K562 (cell line): ENCODE data around the gene AGPAT1. TPM values are rescaled to one million over a fixed set of nuclear protein-coding genes. Genes with fewer than 3 reads are reported as not detected.

ENCODE experiments used
- EGR1 ChIP-seq: fragments of 450-650 bp; conservative IDR thresholded peaks from 2 replicates; pipeline ENCODE4 v1.6.1; 2017; ENCODE audit warnings: mild to moderate bottlenecking
- FUS ChIP-seq: fragments of 200-400 bp; formaldehyde crosslinking; optimal IDR thresholded peaks from 2 replicates; pipeline ENCODE3; 2017; ENCODE audit warnings: low read depth, low read length
- MCM3 ChIP-seq: fragments of 450-650 bp; IDR thresholded peaks from 2 replicates; pipeline ENCODE4 v1.6.1; 2016
- MEIS2 ChIP-seq: fragments of 450-650 bp; IDR thresholded peaks from 2 replicates; pipeline ENCODE4 v1.6.1; 2014; ENCODE audit warnings: mild to moderate bottlenecking; ENCODE audit not compliant: partially characterized antibody
- MYBL2 ChIP-seq, 2 experiments: fragments of 450-650 bp in 1 of 2; sonication (generic) in 1 of 2; formaldehyde crosslinking in 1 of 2; IDR thresholded peaks; 2 replicates each; pipeline versions ENCODE4 v1.6.1 to v1.8.1; 2017 to 2022; ENCODE audit warnings: borderline replicate concordance in 1 of 2, inconsistent platforms in 1 of 2, low read depth in 1 of 2, mild to moderate bottlenecking in 1 of 2, missing genetic modification reagents in 1 of 2, moderate library complexity in 1 of 2
- RERE ChIP-seq: sonication (generic); formaldehyde crosslinking; IDR thresholded peaks from 2 replicates; pipeline ENCODE4 v1.8.0; 2023; ENCODE audit warnings: missing genetic modification reagents, mild to moderate bottlenecking, borderline replicate concordance
- UBTF ChIP-seq, 2 experiments: IDR thresholded peaks; 2 replicates each; pipeline ENCODE4 v1.6.1; 2012; ENCODE audit warnings: improper control_type of control experiment in 2 of 2, low read depth in 2 of 2, low read length in 2 of 2, borderline replicate concordance in 1 of 2
- polyA plus RNA-seq, 8 experiments: library from polyadenylated mRNA; depleted of rRNA in 4 of 8; stranded (reverse) in 5 of 8; unstranded in 3 of 8; fragments of >200 nt; fragmentation: Nextera tagmentation in 2 of 8; fragmentation: Illumina TruSeq in 1 of 8; extraction: Ambion mirVana in 2 of 8; extraction: Trizol in 1 of 8; gene quantifications; 2 replicates each; pipeline versions ENCODE4 v1.2.1 to v1.2.3, GENCODE V29; 2011 to 2014; ENCODE audit warnings: inconsistent platforms in 1 of 8, missing spikeins in 1 of 8
- total RNA-seq, 7 experiments: library from RNA; depleted of rRNA in 6 of 7; stranded (reverse); fragments of >200 nt in 6 of 7; fragmentation: Illumina TruSeq in 2 of 7; extraction: Trizol in 2 of 7; gene quantifications; 2 replicates each; pipeline versions ENCODE4 v1.2.1 to v1.2.3, GENCODE V29; 2011 to 2021; ENCODE audit warnings: low replicate concordance in 1 of 7
- TF ChIP-seq, protein P1 (sequence below): fragments of 450-650 bp; IDR thresholded peaks from 2 replicates; pipeline ENCODE4 v1.6.1; 2016

Gene AGPAT1
- total and polyA plus RNA-seq, 9 of the 15 experiments (the other 6 are each of a cell fraction or from before 2014, with no cell fraction given): 37.9 to 176 (median 69.4) TPM

GRCh38 chr6:32196682-32197616, 21.1 kb upstream of the AGPAT1 start (continued):
- TF ChIP-seq RERE (CRISPR knock-in tag) (0 out of 2 replicates have a peak, but pooled peaks have one; percentile 76), UBTF (IDR thresholded peaks at IDR 0.05; ENCODE audit: borderline replicate concordance in 1 of 2, low read depth in 2 of 2, low read length in 2 of 2) (no peak), MEIS2 (no peak), FUS (no peak), EGR1 (no peak), MYBL2 (IDR thresholded peaks at IDR 0.05; ENCODE audit: low read depth) (no peak), MYBL2 (CRISPR knock-in tag; IDR thresholded peaks at IDR 0.05; ENCODE audit: borderline replicate concordance) (no peak), MCM3 (no peak)
- TF ChIP-seq, protein P1, sequence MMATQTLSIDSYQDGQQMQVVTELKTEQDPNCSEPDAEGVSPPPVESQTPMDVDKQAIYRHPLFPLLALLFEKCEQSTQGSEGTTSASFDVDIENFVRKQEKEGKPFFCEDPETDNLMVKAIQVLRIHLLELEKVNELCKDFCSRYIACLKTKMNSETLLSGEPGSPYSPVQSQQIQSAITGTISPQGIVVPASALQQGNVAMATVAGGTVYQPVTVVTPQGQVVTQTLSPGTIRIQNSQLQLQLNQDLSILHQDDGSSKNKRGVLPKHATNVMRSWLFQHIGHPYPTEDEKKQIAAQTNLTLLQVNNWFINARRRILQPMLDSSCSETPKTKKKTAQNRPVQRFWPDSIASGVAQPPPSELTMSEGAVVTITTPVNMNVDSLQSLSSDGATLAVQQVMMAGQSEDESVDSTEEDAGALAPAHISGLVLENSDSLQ: no peak
- TF ChIP-seq, all 486 proteins: peak for 44
